Astrocyte of the cerebellum (primary cell): ENCODE results near the gene MBOAT2.

Source experiments
- DNase-seq: peaks from one replicate; pipeline ENCODE4 v3.0.0-alpha.2; 2011; ENCODE audit warnings: low read depth
- H3K4me3 ChIP-seq: 2 replicates; pipeline ENCODE4 v1.5.1; 2011; ENCODE audit warnings: mild to moderate bottlenecking, low read depth, low read length, moderate library complexity
- CTCF ChIP-seq: IDR thresholded peaks from 2 replicates; pipeline ENCODE4 v1.5.1; 2012; ENCODE audit warnings: low read length, low read depth, moderate library complexity, mild to moderate bottlenecking; ENCODE audit errors: missing control alignments
- in situ Hi-C: cut with HindIII; loops from 2 replicates; pipeline ENCODE4 v1.10.0; 2017; ENCODE audit warnings: low sequenced_read_pairs

Gene MBOAT2

GRCh38 chr2:8956774-8957173, 46.7 kb downstream of the MBOAT2 start:
- in situ Hi-C loops = no loop called here
- TF ChIP-seq CTCF = no peak
- DNase-seq = no peak
- H3K4me3 ChIP-seq = no peak overlapping the region

- no peak overlapping the region for H3K4me3 ChIP-seq
- DNase-seq = no peak
- TF ChIP-seq CTCF = no peak
- in situ Hi-C loops = no loop called here
Observed at GRCh38 chr2:8954990-8955389, 48.5 kb downstream of the MBOAT2 start.

- H3K4me3 ChIP-seq = no peak overlapping the region
- in situ Hi-C loops = no loop called here
- TF ChIP-seq CTCF = no peak
- DNase-seq = no peak
Observed at GRCh38 chr2:8953525-8953924, 50.0 kb downstream of the MBOAT2 start.

- TF ChIP-seq CTCF = no peak
- H3K4me3 ChIP-seq = no peak overlapping the region
- in situ Hi-C loops = no loop called here
- DNase-seq = no peak
Observed at GRCh38 chr2:8939486-8940114, 63.9 kb downstream of the MBOAT2 start.

- in situ Hi-C loops = no loop called here
- no peak for TF ChIP-seq CTCF
- DNase-seq = no peak
- H3K4me3 ChIP-seq = no peak overlapping the region
Observed at GRCh38 chr2:8938384-8938783, 65.1 kb downstream of the MBOAT2 start.

- no peak for TF ChIP-seq CTCF
- in situ Hi-C loops = no loop called here
- no peak for DNase-seq
Observed at GRCh38 chr2:8935982-8936381, 67.5 kb downstream of the MBOAT2 start.

More at GRCh38 chr2:8935982-8936381, 67.5 kb downstream of the MBOAT2 start:
- no peak overlapping the region for H3K4me3 ChIP-seq
